Stimulated activated CD4-positive, alpha-beta T cell treated with anti-CD3 and anti-CD28 coated beads, Interleukin-12 subunit alpha, Interleukin-12 subunit beta, amount 100 ng/mL, for 24 hours (primary cell): ENCODE measurements around the gene HOXD9.

ENCODE experiments used
- DNase-seq, 2 experiments: peaks; one replicate each; pipeline ENCODE4 v3.0.0-alpha.2; 2020; ENCODE audit warnings: low read depth in 2 of 2

Gene HOXD9

GRCh38 chr2:176098366-176099158 is 24.0 kb upstream of the HOXD9 start:
- DNase-seq: no peak

DNA sequence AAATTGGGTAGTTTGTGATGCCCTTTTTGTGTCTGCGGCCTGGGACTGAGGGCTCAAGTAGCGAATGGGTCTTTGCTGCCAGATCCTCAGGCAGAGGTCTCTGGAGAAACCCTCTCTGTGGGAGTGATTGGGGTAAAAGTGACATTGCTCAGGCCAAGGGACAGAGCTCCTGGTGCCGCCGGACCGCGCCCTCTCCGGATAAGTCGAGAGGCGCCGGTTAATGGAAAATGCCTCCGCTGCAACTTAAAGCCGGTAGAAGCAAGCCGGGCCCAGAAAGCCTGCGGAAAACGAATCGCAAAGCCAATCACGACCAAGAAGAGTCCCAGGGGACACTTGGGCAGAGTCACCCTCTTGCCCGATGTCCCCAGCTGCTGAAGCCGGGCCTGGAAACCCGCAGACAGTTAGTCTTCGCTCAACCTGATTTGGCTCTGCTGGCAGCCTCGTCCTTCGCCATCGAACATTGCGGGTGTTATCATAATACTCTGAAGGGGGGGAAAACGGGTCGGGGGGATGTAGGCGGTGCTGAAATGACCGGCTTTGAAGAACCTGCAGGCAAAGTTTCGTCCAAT is 23.3 kb upstream of the HOXD9 start:
- no peak for DNase-seq

DNA sequence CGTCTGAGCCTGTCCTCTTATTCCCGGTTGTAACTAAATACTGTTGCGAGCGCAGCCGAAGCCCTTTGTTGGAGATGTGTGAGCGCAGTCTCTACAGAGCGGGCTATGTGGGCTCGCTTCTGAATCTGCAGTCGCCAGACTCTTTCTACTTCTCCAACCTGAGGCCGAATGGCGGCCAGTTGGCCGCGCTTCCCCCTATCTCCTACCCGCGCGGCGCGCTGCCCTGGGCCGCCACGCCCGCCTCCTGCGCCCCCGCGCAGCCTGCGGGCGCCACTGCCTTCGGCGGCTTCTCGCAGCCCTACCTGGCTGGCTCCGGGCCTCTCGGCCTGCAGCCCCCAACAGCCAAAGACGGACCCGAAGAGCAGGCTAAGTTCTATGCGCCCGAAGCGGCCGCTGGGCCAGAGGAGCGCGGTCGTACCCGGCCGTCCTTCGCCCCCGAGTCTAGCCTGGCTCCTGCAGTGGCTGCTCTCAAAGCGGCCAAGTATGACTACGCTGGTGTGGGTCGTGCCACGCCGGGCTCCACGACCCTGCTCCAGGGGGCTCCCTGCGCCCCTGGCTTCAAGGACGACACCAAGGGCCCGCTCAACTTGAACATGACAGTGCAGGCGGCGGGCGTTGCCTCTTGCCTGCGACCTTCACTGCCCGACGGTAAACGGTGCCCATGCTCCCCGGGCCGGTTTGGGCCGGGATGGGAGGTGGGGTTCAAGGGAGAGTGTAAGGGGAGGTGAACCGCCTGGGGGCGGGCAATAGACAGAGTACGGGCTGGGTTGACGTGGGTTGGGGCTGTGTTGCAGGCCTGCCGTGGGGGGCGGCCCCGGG is 22.6 kb upstream of the HOXD9 start, which contains the start of gene HOXD12:
Gene HOXD12 (plus strand): TSS at position 68 of the 819 bp plus-strand sequence. CDS start 7 bp downstream, at position 75.
- DNase-seq: no peak

DNA sequence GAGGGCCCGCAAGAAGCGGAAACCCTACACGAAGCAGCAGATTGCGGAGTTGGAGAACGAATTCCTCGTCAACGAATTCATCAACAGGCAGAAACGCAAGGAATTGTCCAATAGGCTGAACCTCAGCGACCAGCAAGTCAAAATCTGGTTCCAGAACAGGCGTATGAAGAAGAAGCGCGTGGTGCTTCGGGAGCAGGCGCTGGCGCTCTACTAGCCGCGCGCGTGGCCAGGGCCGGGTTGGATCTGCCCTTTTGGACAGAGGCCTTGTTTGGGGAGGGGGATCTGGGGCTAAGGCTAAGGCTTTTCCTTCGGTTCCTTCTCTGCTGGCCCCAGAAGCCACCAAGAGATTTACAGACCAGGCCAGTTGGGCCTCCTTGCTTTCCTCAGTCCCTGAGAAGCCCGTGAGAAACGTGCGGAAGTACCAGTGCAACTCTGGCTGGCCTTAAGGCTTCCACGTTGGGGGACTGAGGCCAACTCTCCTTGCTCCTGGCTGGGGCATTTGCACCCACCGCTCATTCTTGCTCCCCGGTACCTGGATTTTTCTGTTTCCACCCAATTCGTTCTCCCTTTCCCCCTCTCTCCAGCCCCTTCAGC is 21.9 kb upstream of the HOXD9 start:
- no peak for DNase-seq

- no peak for DNase-seq
Measured at GRCh38 chr2:176101216-176101830, 21.2 kb upstream of the HOXD9 start.

DNA sequence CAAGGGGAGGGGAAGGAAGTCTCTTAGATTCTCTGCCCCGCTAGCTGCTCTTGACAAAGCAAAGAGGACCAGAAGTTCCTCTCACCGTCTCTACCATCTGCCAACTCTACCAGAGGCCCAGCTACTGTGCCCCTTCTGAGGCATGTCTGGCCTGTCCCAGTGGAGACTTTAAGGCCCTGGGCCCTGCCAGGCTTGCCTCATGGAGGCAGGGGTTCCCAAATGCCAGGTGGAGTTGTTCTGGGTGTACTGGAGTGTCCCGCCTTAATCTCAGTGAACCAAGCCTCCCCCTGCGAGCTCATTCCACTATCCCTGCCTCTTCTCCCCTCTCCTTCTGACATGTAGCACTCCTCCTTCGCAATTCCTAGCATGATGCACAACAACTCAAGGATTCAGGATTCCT is 20.7 kb upstream of the HOXD9 start:
- no peak for DNase-seq

GRCh38 chr2:176102309-176102866 is 20.1 kb upstream of the HOXD9 start:
- DNase-seq: no peak

DNA sequence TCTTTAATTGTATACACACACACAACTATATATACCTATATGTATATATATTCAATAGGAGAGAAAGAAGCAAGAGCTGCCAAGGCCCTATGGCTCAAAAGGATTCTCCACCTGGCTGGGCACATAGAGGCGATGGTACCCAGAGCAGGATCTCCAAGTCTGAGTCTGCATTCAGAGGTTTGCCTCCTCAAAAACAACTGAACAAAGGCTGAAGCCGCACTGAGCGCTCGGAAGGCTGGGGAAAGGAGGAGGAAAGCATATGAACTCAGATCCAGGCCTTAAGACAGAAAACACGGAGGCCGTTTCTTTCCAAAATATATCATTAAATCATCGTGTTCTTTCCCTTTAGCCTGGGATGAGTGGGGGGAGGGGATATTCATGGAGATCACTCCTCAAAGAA is 19.3 kb upstream of the HOXD9 start:
- DNase-seq: no peak

GRCh38 chr2:176103742-176104315 is 18.7 kb upstream of the HOXD9 start:
- no peak for DNase-seq

GRCh38 chr2:176104316-176105077 is 18.0 kb upstream of the HOXD9 start:
- DNase-seq: no peak

DNA sequence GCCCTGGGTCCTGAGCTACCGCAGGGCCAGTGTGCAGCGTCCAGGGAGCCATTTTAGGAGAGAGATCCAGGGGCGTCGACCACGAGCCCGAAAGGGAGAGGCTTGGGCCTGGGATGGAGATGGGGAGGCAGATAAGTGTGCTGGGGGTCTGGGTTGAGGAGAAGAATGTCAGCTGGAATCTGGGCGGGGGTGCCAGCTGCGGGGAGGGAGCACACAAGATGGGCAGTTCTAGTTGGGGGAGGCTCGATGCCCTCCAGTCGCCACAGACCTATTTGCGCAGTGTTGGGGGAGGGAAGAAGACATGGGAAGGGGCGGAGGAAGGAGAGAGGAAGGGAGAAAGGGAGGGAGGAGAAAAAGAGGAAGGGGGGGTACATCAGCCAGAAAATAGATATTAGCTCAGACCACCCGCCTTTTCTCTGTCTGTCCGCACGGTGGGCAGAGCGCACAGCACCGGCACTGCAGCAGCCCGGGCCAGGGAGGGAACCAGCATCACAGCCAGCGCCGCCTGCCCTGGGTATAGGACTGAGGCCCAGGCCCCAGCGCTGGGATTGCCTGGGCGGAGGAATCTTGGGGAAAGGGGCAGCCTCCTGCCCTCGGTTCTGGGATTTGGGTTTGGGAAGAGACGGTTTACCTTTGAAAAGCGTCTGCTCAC is 17.3 kb upstream of the HOXD9 start:
- DNase-seq: no peak

DNA sequence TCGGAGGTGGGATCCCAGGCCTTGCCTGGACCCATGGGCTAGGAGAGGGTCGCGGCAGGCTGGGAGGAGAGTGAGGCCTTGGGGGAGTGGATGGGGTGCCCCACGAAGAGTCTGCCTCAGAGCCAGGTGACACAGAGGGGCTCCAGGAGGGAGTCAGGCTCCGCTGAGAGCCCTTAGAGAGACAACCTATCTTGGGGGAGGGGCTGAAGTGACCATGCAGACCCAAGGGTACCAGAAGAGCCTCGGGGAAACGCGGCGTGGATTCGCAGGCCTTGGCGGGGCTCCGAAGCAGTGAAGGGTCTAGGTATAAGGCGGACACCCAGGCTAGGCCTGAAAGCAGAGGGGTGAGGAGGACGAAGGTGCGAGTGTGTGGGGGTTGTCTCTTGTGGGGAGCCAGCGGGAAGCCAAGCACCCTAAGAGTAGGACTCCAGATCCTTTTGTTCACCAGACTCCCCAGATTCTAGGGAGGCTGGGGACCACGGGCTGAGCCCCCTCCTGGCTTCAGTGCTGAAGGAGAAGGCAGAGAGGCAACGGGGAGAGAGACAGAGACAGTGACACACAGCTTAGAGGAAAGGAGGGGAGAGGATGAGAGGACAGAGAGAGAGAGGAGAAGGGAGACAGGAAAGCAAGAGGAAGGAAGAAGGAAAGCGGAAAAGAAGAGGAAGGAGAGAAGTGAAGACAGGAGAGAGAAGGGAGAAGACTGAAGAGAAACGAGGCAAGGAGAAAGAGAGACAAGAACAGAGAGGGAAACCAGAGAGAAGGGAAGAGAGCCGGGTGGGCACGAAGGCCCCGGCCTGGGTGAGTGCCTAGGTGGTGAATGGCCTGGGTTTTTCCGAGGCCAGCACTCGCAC is 16.6 kb upstream of the HOXD9 start:
- no peak for DNase-seq

DNA sequence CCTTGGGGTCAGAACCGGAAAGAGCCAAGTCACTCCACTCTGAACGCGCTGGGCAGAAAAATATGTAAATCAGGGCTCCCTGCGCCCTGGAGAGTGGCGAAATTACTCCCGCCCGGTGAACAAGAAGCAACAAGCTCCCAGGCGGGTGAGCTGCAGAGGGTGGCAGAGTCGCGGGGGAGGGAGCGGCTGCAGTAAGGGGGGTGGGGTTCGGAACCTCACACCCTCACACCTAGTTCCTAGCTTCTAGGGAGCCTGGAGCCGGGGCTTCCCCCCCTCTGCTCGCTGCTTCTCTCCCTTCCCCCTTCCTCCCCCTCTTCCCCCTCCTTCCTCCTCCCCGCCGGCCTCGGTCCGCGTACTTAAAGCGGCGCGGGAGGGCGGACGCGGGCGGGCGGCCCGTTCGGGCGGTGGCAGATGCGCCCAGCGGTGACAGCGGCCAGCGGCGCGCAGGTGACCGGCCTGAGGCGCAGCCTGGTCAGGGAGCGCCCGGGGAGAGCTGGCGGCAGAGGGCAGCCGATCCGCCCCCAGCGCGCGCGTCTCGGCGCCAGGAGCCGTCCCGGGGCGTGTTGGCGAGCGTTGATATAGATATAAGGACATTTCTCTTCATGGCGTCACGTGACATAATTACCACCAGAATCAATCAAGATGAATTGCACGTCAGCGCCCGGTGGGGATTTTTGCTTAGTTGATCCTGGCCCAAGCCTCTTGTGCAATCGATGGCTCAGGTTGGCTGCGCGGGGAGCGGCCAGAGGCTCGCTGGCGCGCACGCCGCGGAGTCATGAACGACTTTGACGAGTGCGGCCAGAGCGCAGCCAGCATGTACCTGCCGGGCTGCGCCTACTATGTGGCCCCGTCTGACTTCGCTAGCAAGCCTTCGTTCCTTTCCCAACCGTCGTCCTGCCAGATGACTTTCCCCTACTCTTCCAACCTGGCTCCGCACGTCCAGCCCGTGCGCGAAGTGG is 15.7 kb upstream of the HOXD9 start, which contains the start of gene HOXD11:
Gene HOXD11 (plus strand): TSS at position 700 of the 959 bp plus-strand sequence. CDS start 76 bp downstream, at position 776.
- DNase-seq: no peak

DNA sequence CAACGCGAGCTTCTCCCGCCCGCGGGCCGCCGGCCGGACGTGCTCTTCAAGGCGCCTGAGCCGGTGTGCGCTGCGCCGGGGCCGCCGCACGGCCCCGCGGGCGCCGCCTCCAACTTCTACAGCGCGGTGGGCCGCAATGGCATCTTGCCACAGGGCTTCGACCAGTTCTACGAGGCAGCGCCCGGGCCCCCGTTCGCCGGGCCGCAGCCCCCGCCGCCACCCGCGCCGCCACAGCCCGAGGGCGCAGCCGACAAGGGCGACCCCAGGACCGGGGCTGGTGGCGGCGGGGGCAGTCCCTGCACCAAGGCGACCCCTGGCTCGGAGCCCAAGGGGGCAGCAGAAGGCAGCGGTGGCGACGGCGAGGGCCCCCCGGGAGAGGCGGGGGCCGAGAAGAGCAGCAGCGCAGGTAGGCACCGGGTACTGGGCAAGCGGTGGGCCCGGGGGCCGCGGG is 14.8 kb upstream of the HOXD9 start:
- DNase-seq: no peak

GRCh38 chr2:176109192-176109901 is 13.2 kb upstream of the HOXD9 start:
- no peak for DNase-seq

GRCh38 chr2:176109946-176110345 is 12.6 kb upstream of the HOXD9 start:
- DNase-seq: no peak
